T-helper 2 cell treated with Interferon-gamma antibody and Interleukin-4, amounts not matched to agents 100 ng/mL and 5 ng/mL, for 36 hours (primary cell): ENCODE measurements around the gene ITPRIP. TPM values are rescaled to one million over a fixed set of nuclear protein-coding genes. Genes with fewer than 3 reads are reported as not detected.

Experiments used
- intact Hi-C: fragments of 100-400 bp; cut with micrococcal nuclease; formaldehyde crosslinking; loops from one replicate; pipeline ENCODE4 v1.15.1; 2023
- total RNA-seq: library from RNA; stranded (reverse); gene quantifications from 2 replicates; pipeline ENCODE4 v1.2.3, GENCODE V29; 2022

The ITPRIP gene
- total RNA-seq, 1 donor from 2014 or later: 20.2 TPM

- intact Hi-C loops: no loop called here
Measured at GRCh38 chr10:104311184-104311720, 27.0 kb downstream of the ITPRIP start.

- intact Hi-C loops: no loop called here
Measured at GRCh38 chr10:104309980-104310978, 28.0 kb downstream of the ITPRIP start.

- intact Hi-C loops: no loop called here
Measured at GRCh38 chr10:104308439-104308903, 29.8 kb downstream of the ITPRIP start.

GRCh38 chr10:104307576-104308438 is 30.5 kb downstream of the ITPRIP start:
- intact Hi-C loops: no loop called here

DNA sequence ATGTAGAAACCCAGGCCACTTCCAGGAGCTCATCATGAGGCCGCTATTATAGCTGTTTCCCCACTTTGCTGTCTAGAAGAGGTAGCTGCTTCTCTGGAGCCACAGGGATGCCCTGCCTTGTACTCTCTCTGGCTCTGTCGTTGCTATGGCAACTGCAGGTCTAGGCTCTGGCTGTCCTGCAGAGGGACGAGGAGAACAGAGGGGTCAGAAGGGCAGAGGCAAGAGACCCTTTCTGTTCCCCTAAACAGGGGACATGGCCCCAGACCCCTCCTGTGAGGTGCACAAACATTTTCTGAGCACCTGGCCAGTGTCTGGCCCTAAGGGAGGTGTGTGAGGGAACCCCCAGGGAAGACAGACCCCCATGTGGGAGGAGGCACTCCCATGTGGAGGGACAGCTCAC is 31.4 kb downstream of the ITPRIP start:
- intact Hi-C loops: no loop called here

DNA sequence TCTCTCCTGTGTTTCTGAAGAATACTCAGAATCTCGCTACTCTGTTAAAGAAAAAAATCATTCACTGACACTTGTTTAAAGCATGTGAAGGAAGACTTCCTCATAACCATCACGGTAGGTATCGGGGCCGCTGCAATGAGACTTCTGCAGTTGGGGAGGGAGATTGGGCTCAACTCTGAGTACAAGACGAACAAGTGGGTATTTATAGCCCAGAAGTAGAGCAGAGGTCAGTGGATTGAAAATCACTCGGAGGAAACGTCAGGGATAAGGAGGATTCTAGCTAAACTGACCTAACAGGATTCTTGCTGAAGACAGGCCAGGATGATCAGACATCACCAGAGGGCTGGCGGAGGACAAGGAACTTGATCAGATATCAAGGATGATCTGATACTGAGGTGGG is 33.3 kb downstream of the ITPRIP start:
- intact Hi-C loops: loop anchor here (1.0 kb wide), 3 partner anchors 14 to 45 kb away; partner anchors contain the start of gene ITPRIP

- intact Hi-C loops: no loop called here
Measured at GRCh38 chr10:104304356-104304745, 33.9 kb downstream of the ITPRIP start.

DNA sequence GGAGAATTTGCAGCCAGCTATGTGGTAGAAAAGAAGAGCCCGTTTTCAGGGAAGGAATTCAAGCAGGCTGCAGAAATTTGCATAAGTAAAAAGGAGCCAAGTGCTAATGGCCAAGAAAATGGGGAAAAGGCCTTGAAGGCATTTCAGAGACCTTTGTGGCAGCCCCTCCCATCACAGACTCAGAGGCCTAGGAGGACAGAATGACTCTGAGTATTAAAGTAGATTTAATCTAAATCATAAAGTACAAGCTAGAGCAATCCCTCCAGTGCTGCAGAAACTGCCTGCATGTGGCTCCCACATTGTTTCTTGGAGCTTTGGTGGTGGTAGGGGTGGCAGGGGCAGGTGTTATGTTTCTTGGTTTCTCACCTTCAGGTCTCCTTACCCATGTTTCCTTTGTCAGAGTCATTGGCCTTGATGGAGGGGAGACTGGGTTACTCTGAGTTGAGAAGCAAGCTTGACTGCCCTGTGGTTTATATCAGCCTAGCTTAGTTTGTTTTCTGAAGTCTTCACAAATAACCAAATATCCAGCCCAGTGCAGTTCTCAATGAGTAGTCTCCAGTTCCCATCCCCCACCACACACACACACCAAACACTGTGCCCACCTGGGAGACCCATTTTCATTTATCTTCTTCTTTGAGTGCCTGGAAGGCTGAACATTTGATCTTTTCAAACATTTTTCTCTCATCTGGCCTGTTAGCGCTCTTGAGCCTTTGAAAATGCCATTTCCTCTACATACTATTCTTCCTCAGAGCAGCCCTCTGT is 34.5 kb downstream of the ITPRIP start:
- intact Hi-C loops: no loop called here

DNA sequence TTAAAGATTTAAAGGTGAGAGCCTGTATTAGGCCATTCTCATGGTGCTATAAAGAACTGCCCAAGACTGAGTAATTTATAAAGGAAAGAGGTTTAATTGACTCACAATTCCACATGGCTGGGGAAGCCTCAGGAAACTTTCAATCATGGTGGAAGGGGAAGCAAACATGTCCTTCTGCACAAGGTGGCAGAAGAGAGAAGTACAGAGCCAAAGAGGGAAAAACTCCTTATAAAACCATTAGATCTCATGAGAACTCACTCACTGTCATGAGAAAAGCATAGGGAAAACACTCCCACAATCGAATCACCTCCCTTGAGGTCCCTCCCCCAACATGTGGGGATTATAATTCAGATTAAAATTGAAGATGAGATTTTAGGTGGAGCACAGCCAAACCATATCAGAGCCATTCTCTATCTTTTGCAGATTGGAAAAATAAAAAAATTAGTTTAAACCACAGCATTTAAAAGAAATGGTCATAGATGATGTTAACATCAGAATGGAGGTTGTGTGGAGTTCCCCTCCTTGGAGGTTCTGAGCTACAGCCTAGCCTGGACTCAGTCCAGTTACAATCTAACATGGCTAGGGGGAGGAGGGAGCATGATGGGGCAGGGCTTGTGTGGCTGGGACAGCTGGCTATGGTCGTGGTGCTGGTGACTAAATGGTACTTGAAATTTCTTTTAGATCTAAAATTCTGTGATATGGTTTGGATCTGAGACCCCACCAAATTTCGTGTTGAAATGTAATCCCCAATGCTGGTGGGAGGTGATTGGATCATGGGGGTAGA is 36.2 kb downstream of the ITPRIP start:
- intact Hi-C loops: no loop called here

GRCh38 chr10:104300736-104301292 is 37.5 kb downstream of the ITPRIP start:
- intact Hi-C loops: no loop called here

DNA sequence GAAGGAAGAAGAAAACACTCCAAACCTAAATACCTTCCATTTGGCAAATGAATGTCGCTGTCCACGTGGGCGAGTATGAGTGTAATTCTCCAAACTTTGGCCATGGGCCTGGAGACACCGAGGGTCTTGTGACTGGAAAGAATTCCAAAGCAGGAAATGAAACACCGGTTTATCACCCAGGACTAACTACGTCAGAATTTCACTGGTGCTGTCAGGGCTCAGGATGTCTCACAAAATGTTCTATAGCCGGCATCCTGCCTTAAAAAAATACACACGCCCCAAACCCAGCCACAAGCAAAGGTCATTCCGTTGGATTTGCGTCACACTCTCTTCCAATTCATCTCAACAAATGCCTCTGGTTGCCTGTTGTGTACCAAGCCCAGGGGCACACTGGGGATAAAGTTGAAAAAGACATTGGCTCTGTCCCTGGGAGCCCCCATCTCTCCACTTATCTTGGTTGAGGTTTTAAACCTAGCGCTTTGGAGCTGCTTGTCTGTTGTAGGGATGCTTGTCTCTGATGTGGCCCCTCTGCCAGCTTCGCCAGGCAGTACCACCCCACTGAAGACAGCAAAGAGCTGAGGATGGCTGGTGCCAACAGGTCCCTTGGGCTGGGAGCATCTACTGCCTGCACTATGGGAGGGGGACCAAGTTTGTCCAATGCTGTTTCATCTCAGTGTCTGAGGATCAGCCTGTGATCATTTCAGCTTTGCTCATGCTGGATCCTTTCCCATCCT is 38.1 kb downstream of the ITPRIP start:
- intact Hi-C loops: no loop called here

- intact Hi-C loops: no loop called here
Measured at GRCh38 chr10:104299031-104299904, 39.0 kb downstream of the ITPRIP start.

GRCh38 chr10:104297697-104298660 is 40.3 kb downstream of the ITPRIP start:
- intact Hi-C loops: no loop called here

GRCh38 chr10:104296687-104297436 is 41.4 kb downstream of the ITPRIP start:
- intact Hi-C loops: no loop called here

DNA sequence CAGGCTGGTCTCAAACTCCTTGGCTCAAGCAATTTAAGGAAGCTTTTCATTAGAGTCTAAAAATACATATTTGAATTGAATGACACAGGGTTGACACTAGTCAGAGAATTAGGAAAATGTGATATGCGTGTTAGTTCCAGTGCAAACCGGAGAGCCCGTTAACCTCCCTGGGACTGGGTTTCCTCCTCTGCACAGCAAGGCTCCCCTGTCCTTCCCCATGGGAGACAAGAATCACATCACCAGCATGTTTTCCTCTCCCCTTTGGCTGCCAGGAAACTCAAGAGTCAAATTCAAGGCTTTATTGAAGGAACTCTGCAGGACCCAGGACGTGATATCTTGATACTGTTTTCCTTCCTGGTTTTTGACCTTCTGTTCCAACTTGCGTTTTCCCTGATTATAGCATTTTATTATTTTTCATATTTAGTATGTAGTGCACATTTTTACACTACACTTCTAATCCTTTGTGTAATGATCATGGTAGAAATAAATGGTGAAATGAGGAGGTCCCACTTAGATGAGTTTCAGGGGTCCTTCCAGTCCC is 44.4 kb downstream of the ITPRIP start:
- intact Hi-C loops: no loop called here

GRCh38 chr10:104293011-104293410 is 45.3 kb downstream of the ITPRIP start:
- intact Hi-C loops: no loop called here
